ENCODE results near the gene NTN3.
A peak's percentile ranks its signal among the peaks of the same experiment; 100 is the strongest.

NTN3 gene

DNA sequence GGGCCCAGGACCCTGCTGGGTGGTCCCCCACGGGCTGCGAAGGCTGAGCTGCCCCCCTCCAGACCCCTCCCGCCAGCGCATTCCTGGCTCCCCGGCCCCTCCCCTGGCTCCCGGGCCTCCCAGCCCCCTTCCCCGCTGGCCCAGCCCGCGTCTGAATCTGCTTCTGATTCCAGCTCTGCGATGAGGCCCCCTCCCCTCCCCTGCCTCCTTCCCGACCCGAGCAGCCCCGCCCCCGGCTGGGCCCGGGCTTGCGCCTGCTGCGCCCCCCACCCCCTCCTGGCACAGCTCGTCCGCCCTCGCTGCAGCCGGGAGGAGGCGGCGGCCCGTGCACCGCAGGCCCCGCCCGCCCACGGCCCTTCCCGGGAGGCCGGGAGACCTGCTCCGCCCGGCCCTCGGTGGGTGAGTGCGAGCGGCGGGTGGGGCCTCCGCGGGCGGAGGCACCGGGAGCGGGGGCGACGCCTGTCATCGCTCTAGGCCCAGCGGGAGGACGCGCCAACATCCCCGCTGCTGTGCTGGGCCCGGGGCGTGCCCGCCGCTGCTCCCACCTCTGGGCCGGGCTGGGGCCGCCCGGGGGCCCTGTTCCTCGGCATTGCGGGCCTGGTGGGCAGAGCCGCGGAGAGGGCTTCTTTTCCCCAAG lies at the start of gene NTN3:
TSS of gene NTN3 (plus strand) at position 282 of the 637 bp plus-strand sequence. CDS start 405 bp downstream, outside the sequence.
- Histone ChIP-seq H3K9me3 (ENCODE audit: control insufficient read depth, insufficient read depth, low read length) (no peaks in the 10 kb centered on the region), H3K4me1 (ENCODE audit: insufficient read depth, low read length) (peaks cover 22% of the 10 kb centered on the region), H3K36me3 (ENCODE audit: insufficient read depth, low read length) (no peaks in the 10 kb centered on the region), H3K9ac (ENCODE audit: low read depth, low read length) (peak within 1 kb of the TSS; percentile 46; the same call in 1 of the 2 replicates)

GRCh38 chr16:2422123-2422867 lies 48.8 kb upstream of the NTN3 start:
- Histone ChIP-seq H3K4me1 (ENCODE audit: insufficient read depth, low read length) (no peaks in the 10 kb centered on the region), H3K9me3 (ENCODE audit: control insufficient read depth, insufficient read depth, low read length) (no peaks in the 10 kb centered on the region), H3K9ac (ENCODE audit: low read depth, low read length) (no peak overlapping the region), H3K36me3 (ENCODE audit: insufficient read depth, low read length) (no peaks in the 10 kb centered on the region)

DNA sequence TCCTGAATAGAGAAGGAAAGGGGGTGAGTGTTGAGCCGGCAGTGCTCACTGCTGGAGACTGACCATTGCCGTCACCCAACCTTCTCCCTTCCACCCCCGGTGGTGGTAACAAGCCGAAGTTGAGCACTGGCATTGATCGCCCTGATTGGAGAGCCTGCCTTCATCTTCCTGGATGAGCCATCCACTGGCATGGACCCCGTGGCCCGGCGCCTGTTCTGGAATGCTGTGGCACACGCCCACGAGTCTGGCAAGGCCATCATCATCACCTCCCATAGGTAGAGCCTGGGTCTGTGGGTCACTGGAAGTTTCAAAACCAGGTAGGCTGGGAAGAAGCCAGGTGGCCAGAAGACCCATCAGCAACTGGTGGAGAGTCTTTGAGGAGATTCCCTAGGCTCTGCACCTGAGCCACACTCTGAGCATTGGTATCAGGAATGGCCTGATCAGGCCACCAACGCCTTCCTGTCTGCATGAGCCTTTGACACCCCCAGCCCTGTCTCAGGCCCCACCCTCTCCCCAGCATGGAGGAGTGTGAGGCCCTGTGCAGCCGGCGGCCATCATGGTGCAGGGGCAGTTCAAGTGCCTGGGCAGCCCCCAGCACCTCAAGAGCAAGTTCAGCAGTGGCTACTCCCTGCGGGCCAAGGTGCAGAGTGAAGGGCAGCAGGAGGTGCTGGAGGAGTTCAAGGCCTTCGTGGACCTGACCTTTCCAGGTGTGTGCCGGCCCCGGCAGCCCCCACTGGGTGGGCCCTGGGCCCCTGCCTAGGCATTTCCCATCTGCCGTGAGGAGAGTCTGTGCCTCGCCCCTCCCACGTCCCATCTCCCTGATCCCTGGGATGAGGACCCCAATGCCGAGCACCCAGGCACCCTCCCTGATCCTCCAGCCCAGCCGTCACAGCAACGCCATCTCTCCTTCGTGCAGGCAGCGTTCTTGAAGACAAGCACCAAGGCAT lies 46.8 kb upstream of the NTN3 start:
- peaks cover 6% of the 10 kb centered on the region; the same call in 1 of the 2 replicates for H3K4me1 ChIP-seq (ENCODE audit: insufficient read depth, low read length)
- H3K36me3 ChIP-seq (ENCODE audit: insufficient read depth, low read length), result no peaks in the 10 kb centered on the region
- no peak overlapping the region for H3K9ac ChIP-seq (ENCODE audit: low read depth, low read length)
- no peaks in the 10 kb centered on the region for H3K9me3 ChIP-seq (ENCODE audit: control insufficient read depth, insufficient read depth, low read length)

DNA sequence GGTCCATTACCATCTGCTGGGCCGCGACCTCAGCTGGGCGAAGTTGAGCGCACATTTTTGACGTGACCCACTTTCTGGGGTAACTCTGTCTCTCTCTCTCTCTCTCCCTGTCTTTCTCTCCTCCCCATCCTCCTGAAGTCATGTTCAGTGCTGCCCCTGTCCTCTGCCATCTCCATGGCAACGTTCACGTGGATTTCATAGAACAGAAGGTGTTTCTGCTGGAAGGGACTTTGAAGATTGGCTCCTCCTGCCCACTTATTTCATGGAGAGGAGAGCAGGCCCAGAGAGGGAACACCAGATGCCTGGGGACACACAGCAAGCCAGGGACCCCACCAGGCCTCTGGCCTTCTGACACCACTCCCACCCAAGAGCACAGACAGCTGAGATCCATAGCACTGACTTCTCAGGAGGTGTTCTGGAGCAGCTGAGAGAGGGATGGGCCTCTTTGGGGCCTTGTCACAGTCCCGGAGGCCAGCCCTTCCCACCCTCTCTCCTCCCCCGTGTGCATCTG lies 46.0 kb upstream of the NTN3 start:
- peaks cover 6% of the 10 kb centered on the region; the same call in 1 of the 2 replicates for H3K4me1 ChIP-seq (ENCODE audit: insufficient read depth, low read length)
- no peak overlapping the region for H3K9ac ChIP-seq (ENCODE audit: low read depth, low read length)
- H3K9me3 ChIP-seq (ENCODE audit: control insufficient read depth, insufficient read depth, low read length), result no peaks in the 10 kb centered on the region
- no peaks in the 10 kb centered on the region for H3K36me3 ChIP-seq (ENCODE audit: insufficient read depth, low read length)

- Histone ChIP-seq H3K36me3 (ENCODE audit: insufficient read depth, low read length) (no peaks in the 10 kb centered on the region), H3K9me3 (ENCODE audit: control insufficient read depth, insufficient read depth, low read length) (no peaks in the 10 kb centered on the region), H3K9ac (ENCODE audit: low read depth, low read length) (no peak overlapping the region), H3K4me1 (ENCODE audit: insufficient read depth, low read length) (peaks cover 11% of the 10 kb centered on the region; the same call in 1 of the 2 replicates)
Observed at GRCh38 chr16:2425825-2426430, 45.2 kb upstream of the NTN3 start.

DNA sequence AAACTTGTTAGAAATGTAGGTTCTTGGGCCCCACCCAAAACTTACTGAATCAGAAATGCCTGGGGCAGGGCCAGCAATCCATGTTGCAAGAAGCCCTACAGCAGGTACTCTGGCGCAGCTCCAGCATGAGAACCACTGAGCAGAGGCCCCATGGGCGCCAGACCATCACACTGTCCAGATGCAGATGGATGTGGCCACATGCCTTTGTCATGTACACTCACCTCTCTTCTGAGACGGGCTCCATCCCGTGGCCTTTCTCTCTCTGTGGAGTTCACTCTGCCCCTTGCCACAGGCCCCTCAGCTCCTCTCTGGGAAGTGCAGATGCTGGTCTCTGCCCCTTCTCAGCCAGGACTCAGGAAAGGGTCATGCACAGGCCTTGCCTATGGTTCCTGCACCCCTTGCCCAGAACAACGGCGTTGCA lies 44.1 kb upstream of the NTN3 start:
- Histone ChIP-seq H3K36me3 (ENCODE audit: insufficient read depth, low read length) (no peaks in the 10 kb centered on the region; the same call in 1 of the 2 replicates), H3K4me1 (ENCODE audit: insufficient read depth, low read length) (peaks cover 11% of the 10 kb centered on the region; the same call in 1 of the 2 replicates), H3K9ac (ENCODE audit: low read depth, low read length) (no peak overlapping the region), H3K9me3 (ENCODE audit: control insufficient read depth, insufficient read depth, low read length) (no peaks in the 10 kb centered on the region)

DNA sequence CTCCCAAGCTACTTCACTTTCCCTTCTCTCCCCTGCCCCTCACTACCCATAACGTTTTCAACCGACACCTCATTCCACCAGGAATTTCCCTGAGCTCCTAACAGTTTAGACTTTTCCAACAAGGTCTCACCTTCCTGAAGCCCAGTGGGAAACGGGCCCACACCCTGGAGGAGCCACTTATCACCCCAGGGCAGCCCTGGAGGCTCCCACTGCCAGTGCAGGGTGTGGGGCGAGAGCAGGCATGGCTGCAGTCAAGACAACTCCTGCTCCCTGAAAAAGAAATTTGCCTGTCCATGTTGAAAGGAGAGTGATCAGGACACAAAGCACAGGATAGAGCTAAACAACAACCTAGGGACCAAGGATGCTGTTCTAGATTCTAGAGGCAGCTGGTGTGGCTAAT lies 43.6 kb upstream of the NTN3 start:
- Histone ChIP-seq H3K9me3 (ENCODE audit: control insufficient read depth, insufficient read depth, low read length) (no peaks in the 10 kb centered on the region), H3K4me1 (ENCODE audit: insufficient read depth, low read length) (peaks cover 11% of the 10 kb centered on the region; the same call in 1 of the 2 replicates), H3K9ac (ENCODE audit: low read depth, low read length) (no peak overlapping the region), H3K36me3 (ENCODE audit: insufficient read depth, low read length) (peaks cover 3% of the 10 kb centered on the region; the same call in 1 of the 2 replicates)

- peaks cover 6% of the 10 kb centered on the region for H3K36me3 ChIP-seq (ENCODE audit: insufficient read depth, low read length)
- peak overlapping the region; percentile 84 for H3K9ac ChIP-seq (ENCODE audit: low read depth, low read length)
- H3K4me1 ChIP-seq (ENCODE audit: insufficient read depth, low read length), result peaks cover 11% of the 10 kb centered on the region; the same call in 1 of the 2 replicates
- H3K9me3 ChIP-seq (ENCODE audit: control insufficient read depth, insufficient read depth, low read length), result no peaks in the 10 kb centered on the region
Observed at GRCh38 chr16:2428051-2428783, 42.9 kb upstream of the NTN3 start.

DNA sequence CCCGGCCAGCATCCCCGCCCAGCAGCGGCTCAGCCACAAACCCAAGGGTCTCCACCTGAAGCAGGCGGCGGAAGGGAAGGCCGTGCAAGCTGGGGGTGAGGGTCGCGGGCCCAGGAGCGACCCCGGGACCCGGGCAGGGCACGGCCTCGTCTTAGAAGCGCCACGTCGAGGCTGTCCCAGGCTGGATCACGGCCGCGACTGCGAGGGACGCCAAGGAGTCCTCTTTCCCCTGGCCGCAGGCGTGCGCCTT lies 42.4 kb upstream of the NTN3 start:
- Histone ChIP-seq H3K4me1 (ENCODE audit: insufficient read depth, low read length) (peaks cover 11% of the 10 kb centered on the region; the same call in 1 of the 2 replicates), H3K36me3 (ENCODE audit: insufficient read depth, low read length) (peaks cover 6% of the 10 kb centered on the region), H3K9me3 (ENCODE audit: control insufficient read depth, insufficient read depth, low read length) (no peaks in the 10 kb centered on the region), H3K9ac (ENCODE audit: low read depth, low read length) (peak overlapping the region; percentile 84)

DNA sequence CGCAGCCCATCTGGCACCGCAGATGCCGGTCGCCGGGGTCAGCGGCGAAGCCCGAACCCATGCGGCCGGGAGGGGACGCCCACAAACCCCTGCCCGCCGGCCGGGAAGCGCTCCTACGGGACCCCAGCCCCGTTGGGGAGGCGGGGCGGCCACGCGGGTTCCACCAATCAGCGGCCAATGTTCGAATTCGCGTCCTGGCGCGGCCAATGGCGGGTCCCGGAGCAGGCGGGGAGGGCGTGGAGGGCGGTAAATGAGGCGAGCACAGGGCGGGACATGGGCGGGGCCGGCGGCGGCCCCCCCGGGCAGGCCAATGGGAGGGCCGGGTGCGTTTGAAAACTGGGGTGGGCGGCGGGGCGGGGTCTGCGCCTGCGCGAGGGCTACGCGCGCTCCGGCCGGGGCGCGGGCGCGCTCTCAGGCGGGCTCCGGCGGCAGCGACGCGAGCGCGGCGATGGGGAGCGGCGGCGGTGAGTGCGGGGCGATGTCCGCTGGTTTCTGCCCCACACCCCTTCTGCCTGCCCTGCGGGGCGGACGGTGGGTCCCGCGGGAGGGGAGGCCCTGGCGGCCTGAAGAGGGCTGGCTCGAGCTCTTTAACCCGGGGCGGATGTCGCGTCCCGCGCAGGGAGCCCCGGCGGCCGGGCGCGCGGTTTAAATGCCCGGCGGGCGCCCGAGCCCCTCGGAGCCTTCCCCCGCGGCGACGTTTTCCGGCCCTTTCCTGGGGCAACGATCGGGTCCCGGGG lies 41.9 kb upstream of the NTN3 start, which contains the start of gene CCNF:
TSS of gene CCNF (plus strand) at position 414 of the 737 bp plus-strand sequence. CDS start at position 449, 35 bp downstream.
- Histone ChIP-seq H3K4me1 (ENCODE audit: insufficient read depth, low read length) (peaks cover 11% of the 10 kb centered on the region; the same call in 1 of the 2 replicates), H3K9me3 (ENCODE audit: control insufficient read depth, insufficient read depth, low read length) (no peaks in the 10 kb centered on the region), H3K36me3 (ENCODE audit: insufficient read depth, low read length) (peaks cover 6% of the 10 kb centered on the region), H3K9ac (ENCODE audit: low read depth, low read length) (peak within 1 kb of the TSS; percentile 88)

DNA sequence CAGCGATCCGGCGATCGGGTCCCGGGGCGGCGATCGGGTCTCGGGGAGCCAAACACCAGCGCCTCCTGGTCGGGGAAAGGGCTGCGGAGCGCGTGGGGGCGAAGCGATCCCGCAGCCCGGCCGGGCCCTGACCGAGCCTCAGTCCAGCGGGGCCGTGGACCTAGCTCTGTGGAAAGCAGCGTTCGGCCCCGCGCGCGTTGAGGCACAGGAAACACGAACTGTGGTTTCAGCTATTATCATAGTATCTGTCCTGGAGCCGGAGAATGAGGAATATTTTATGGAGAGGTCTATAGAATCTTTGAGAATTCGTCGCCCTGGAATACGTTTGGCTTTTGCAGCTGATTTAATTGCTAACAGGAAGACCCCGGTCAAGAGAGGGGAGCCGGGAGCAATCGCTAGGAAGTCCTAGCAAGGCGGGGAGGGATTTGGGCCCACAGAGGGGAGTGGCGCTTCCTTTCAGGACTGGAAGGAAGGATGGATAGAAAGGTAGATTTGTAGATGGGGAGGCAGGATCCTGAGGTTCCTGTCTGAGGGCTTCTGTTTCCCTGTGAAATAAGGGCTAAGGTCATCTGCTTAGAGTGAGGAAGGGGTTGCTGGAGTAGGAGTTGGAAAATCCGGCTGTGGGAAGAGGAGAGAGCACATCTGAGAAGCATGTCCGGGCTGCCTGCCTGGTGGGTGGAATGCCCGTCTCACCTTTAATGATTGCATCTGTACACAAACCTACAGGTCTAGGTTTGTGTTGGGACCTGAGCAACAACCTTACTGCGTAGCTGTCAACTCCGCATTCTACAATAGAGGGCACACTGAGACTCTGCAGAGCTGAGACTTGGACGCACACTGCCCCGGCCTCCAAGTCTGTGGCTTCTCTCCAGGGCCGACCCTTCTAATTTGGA lies 41.1 kb upstream of the NTN3 start:
- Histone ChIP-seq H3K9ac (ENCODE audit: low read depth, low read length) (peak overlapping the region; percentile 88), H3K4me1 (ENCODE audit: insufficient read depth, low read length) (peaks cover 11% of the 10 kb centered on the region; the same call in 1 of the 2 replicates), H3K9me3 (ENCODE audit: control insufficient read depth, insufficient read depth, low read length) (no peaks in the 10 kb centered on the region), H3K36me3 (ENCODE audit: insufficient read depth, low read length) (peaks cover 9% of the 10 kb centered on the region)

- Histone ChIP-seq H3K9me3 (ENCODE audit: control insufficient read depth, insufficient read depth, low read length) (no peaks in the 10 kb centered on the region), H3K9ac (ENCODE audit: low read depth, low read length) (no peak overlapping the region), H3K36me3 (ENCODE audit: insufficient read depth, low read length) (peaks cover 19% of the 10 kb centered on the region), H3K4me1 (ENCODE audit: insufficient read depth, low read length) (peaks cover 11% of the 10 kb centered on the region; the same call in 1 of the 2 replicates)
Observed at GRCh38 chr16:2432286-2432685, 38.8 kb upstream of the NTN3 start.
